GM21528 (cell line): Measurements from ENCODE around the gene PABPN1L.

Experiments used
- ATAC-seq: cut with Tn5 transposase; IDR thresholded peaks from one replicate; pipeline ENCODE4 v1.9.1; 2021; ENCODE audit warnings: mild to moderate bottlenecking, moderate library complexity; ENCODE audit not compliant: unreplicated experiment, low FRiP score

PABPN1L gene

GRCh38 chr16:88884569-88885271, 18.3 kb upstream of the PABPN1L start:
- no peak for ATAC-seq

DNA sequence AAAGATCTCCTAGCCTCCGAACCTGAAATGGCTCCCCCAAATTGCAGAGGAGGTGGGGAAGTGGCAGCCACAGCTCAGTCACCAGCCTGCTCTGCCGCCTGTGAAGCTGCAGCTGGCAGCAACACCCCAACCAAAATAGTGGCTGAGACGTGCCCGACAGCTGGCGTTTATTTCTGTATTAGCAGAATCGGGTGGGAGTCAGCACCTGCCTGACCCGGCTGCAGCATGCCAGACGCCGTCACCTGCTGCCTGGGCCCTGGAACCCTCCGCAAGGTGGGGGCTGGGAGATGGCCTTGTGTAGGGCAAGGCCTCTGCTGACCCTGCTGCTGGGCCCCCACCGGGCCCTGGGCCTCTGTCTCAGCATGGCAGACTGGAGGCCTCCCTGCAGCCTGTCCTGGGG, 17.5 kb upstream of the PABPN1L start:
- no peak for ATAC-seq

DNA sequence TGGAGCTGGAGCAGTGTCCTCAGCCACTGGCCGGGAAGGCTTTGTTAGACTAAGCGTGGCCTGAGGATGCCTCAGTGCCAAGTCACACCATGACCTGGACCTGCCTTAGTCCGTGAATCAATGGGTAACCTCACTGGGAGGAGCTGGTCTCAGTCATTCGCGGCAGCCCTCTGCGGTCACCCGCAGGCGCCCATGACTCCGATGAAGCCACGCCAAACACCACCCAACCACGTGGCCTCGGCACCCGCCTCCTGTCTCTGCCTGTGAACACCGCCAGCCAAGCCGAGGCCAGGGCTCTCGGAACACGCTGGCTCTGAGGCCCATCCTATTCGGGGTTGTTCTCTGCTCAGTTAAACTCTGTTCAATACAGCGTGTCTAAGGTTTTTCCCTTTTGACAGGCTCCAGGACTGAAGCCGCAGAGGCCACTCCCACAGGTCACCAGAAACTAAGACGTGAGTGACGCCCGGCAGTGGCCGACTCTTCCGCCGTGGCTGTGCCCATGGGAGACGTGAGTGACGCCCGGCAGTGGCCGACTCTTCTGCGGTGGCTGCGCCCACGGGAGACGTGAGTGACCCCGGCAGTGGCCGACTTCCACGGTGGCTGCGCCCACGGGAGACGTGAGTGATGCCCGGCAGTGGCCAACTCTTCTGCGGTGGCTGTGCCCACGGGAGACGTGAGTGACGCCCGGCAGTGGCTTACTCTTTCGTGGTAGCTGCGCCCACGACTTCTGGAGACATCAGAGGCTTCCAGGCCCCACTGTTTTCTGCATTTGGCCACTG, 16.8 kb upstream of the PABPN1L start:
- no peak for ATAC-seq

DNA sequence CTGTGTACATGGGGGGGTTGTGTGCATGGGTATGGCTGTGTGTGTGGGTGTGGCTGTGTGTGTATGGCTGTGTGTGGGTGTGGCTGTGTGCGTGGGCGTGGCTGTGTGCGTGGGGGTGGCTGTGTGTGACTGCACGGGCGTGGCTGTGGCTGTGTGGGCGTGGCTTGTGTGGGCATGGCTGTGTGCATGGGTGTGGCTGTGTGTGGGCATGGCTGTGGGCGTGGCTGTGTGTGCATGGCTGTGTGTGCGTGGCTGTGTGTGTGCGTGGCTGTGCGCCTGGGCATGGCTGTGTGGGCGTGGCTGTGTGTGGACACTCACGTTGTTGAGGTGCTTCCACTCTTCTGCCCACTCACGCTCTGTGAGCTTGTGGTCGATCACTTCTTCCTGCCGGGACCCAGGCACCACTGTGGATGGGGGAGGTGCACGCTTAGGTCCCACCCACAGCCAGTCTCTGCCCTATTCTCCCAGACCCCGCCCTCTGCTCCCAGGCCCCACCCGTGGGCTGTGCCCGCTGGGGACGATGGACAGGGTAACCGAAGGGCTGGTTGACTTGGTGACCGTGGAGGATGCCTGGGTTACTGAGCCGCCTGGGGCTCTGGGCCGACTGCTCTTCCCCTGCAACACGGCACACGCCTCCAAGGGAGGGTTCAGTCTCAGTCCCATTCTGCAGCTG, 16.0 kb upstream of the PABPN1L start:
- no peak for ATAC-seq

GRCh38 chr16:88881675-88882357, 15.4 kb upstream of the PABPN1L start:
- no peak for ATAC-seq

- ATAC-seq = no peak
These were observed 14.7 kb upstream of the PABPN1L start for GRCh38 chr16:88881007-88881615.

- no peak for ATAC-seq
These were observed 14.0 kb upstream of the PABPN1L start for GRCh38 chr16:88880226-88881006.

DNA sequence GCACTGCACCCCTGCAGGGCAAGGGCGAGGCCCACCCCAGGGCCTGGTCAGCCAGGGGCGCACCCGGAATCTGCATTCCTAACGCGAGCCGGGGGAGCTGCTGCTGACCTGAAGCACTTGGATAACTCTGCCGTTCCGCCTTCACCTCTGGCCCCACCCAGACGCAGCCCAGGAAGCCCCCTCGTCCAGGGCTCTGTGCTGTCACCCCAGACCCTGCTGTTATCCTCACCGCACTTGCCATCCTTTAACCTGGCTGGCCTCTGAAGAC, 13.3 kb upstream of the PABPN1L start:
- ATAC-seq = no peak

- no peak for ATAC-seq
These were observed 12.7 kb upstream of the PABPN1L start for GRCh38 chr16:88878967-88879787.

- no peak for ATAC-seq
These were observed 11.9 kb upstream of the PABPN1L start for GRCh38 chr16:88878356-88878755.

- ATAC-seq = no peak
These were observed 11.3 kb upstream of the PABPN1L start for GRCh38 chr16:88877564-88878289.

DNA sequence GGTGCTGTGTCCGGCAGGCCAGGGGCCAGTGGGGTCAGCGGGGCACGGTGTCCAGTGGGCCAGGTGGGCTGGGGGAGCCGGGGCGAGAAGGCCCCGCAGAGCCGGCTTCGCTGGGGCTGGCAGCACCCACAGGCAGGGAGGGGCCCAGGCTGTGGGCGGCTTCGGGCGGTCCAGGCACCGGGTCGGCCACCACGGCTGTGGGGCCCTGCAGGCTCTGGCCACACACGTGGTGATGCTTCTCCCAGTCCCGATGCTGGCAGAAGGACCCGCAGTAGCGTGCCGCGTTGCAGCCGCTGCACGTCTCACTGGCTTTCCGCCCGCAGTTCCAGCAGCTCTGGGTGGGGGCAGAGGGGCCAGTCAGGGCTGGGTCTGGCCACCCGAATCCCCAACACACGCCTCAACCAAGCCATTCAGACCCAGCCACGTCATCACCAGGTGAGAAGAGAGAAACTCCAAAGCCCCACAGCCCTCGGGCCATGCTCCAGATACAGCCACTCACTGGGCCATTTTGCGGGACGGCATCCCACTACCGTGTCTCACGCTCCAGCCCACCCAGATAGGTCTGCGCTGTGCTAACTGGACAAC, 10.6 kb upstream of the PABPN1L start:
- no peak for ATAC-seq

GRCh38 chr16:88875703-88876234, 9.3 kb upstream of the PABPN1L start:
- ATAC-seq = no peak

DNA sequence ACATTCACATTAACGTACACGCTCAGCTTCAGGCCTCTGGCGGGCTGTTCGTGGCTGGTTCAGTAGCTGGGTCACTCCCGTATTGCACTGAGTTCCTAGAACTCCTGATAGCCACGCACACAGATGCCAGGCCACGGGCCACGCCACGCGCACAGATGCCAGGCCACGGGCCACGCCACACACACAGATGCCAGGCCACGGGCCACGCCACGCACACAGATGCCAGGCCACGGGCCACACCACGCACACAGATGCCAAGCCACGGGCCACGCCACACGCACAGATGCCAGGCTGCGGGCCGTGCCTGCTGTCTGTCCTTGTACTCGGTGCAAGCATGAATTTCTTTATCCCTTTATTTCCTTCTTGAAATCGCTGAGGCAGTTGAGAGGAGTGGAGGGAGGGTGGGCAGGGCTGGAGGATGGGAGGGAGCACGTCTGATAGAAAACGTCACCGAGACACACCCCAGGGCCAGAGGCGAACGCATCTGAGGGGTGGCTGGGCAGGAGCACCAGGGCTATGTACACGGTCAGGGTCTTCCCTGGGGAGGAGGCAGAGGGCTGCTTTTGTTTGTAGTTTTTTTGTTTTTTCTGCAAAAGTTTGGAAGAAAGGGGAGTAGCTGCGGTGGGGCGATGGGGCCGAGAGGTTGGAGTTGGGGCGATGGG, 8.6 kb upstream of the PABPN1L start:
- no peak for ATAC-seq

DNA sequence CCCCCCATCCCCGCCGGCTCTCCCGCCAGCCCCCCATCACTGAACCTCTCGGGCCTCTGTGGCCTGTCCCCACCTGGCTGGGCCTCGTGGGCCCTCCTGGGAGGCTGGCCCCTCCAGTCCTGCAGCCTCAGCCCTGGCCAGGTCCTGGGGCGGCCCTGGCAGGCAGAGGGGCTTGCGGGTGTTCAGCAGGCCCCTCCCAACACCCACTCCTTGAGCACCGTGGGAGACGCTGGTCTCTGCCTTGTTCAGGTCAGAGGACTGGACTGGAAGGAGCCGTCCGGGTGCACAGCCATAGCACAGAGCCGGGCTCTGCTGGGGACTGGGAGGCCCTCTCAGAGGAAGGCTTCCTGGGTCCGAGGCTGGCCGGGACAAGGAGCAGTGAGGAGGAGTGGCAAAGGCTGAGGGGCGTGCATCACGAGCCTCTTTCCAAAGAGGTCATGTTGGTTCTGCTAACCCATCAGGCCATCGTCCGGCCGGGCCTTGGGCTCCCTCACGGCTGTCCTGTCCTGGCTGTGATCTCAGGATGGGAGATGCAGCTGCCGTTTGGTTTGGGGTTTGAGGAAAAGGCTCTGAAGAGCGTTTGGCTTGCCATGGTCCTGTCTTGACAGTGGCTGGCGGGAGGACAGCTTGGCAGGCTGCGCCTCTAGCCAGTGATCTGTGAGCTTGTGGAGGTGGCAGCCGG, 6.3 kb upstream of the PABPN1L start:
- ATAC-seq = no peak

- ATAC-seq = no peak
These were observed 5.4 kb upstream of the PABPN1L start for GRCh38 chr16:88871730-88872416.
